ENCODE measurements around the gene EEA1.

DNA sequence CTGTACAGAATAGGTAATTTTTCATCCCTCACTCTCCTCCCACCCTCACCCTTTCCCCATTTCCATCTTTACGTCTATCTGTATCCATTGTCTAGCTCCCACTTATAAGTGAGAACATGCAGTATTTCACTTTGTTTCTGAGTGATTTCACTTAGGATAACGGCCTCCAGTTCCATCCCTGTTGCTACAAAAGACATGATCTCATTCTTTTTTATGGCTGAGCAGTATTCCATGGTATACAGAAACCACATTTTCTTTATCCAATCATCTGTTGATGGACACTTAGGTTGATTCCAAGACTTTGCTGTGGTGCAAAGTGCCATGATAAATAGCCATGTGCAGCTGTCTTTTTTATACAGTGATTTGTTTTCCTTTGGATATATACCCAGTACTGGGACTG is 16.4 kb downstream of the EEA1 start:
- no peak for TF ChIP-seq CTCF (IDR thresholded peaks at IDR 0.05; ENCODE audit: insufficient read depth, low read length, poor library complexity, severe bottlenecking)
- TF ChIP-seq EZH2phosphoT487 (conservative IDR thresholded peaks at IDR 0.05; ENCODE audit: low read length), result no peak
